Smooth muscle cell (in vitro differentiated cells): ENCODE data around the gene PLAAT3. TPM values are rescaled to one million over a fixed set of nuclear protein-coding genes. Genes with fewer than 3 reads are reported as not detected.
"Not testable (repeated sequence)": the region's sequence is repeated elsewhere in the genome, so short reads cannot be mapped to it uniquely, and the experiment has no call there.

Source experiments
- DNase-seq: peaks from one replicate; lab custom pipeline; 2025; ENCODE audit not compliant: unreplicated experiment; lab: John Stamatoyannopoulos, UW
- H2AFZ ChIP-seq: fragments of 200-600 bp; sonication (generic); 2 replicates; pipeline ENCODE4 v1.6.0; 2016; ENCODE audit warnings: antibody characterized with exemption, low read depth, mild to moderate bottlenecking
- H3F3A ChIP-seq: fragments of 200-600 bp; sonication (generic); 2 replicates; pipeline ENCODE4 v1.6.0; 2017; ENCODE audit warnings: antibody characterized with exemption, low read depth
- H3K27ac ChIP-seq: fragments of 200-600 bp; sonication (generic); 2 replicates; pipeline ENCODE4 v1.5.1; 2016; ENCODE audit warnings: low read depth, mild to moderate bottlenecking
- H3K27me3 ChIP-seq: fragments of 200-600 bp; sonication (generic); 2 replicates; pipeline ENCODE4 v1.6.1; 2016; ENCODE audit warnings: low read depth, mild to moderate bottlenecking
- H3K36me3 ChIP-seq: fragments of 200-600 bp; sonication (generic); 2 replicates; pipeline ENCODE4 v1.5.1; 2016; ENCODE audit warnings: low read depth
- H3K4me1 ChIP-seq: fragments of 200-600 bp; sonication (generic); 2 replicates; pipeline ENCODE4 v1.5.1; 2016; ENCODE audit warnings: low read depth
- H3K4me2 ChIP-seq: fragments of 200-600 bp; sonication (generic); 2 replicates; pipeline ENCODE4 v1.6.0; 2016; ENCODE audit warnings: mild to moderate bottlenecking
- H3K4me3 ChIP-seq: fragments of 200-600 bp; sonication (generic); 2 replicates; pipeline ENCODE4 v1.5.1; 2016; ENCODE audit warnings: mild to moderate bottlenecking
- H3K79me2 ChIP-seq: fragments of 200-600 bp; sonication (generic); 2 replicates; pipeline ENCODE4 v1.6.0; 2016; ENCODE audit warnings: low read depth, mild to moderate bottlenecking
- H3K9ac ChIP-seq: fragments of 200-600 bp; sonication (generic); 2 replicates; pipeline ENCODE4 v1.6.0; 2016; ENCODE audit warnings: low read depth
- H3K9me3 ChIP-seq: fragments of 200-600 bp; sonication (generic); replicated peaks from 2 replicates; pipeline ENCODE4 v1.5.1; 2016; ENCODE audit warnings: low read depth
- H4K20me1 ChIP-seq: fragments of 200-600 bp; sonication (generic); 2 replicates; pipeline ENCODE4 v1.6.0; 2016; ENCODE audit warnings: low read depth
- whole genome bisulfite sequencing: methylation state at CpG from one replicate; pipeline ENCODE4 v1.1.7; 2016; ENCODE audit warnings: low lambda C conversion rate; 5-methylcytosine and 5-hydroxymethylcytosine counted together
- polyA plus RNA-seq: library from polyadenylated mRNA; unstranded; fragments of >200 nt; fragmentation: Nextera tagmentation; extraction: Ambion mirVana; gene quantifications from 2 replicates; pipeline ENCODE4 v1.2.1, GENCODE V29; 2016
- total RNA-seq: library from RNA; depleted of rRNA; stranded (reverse); fragments of >200 nt; gene quantifications from 2 replicates; pipeline ENCODE4 v1.2.3, GENCODE V29; 2014
- TF ChIP-seq, protein P1 (sequence below): fragments of 200-600 bp; sonication (generic); IDR thresholded peaks from 2 replicates; pipeline ENCODE4 v1.5.1; 2017; ENCODE audit warnings: borderline replicate concordance, mild to moderate bottlenecking, antibody characterized with exemption; ENCODE audit not compliant: insufficient read depth, poor library complexity, severe bottlenecking

PLAAT3 gene
- total and polyA plus RNA-seq, 2 experiments from 2014 or later: 0.90 to 5.2 TPM

DNA sequence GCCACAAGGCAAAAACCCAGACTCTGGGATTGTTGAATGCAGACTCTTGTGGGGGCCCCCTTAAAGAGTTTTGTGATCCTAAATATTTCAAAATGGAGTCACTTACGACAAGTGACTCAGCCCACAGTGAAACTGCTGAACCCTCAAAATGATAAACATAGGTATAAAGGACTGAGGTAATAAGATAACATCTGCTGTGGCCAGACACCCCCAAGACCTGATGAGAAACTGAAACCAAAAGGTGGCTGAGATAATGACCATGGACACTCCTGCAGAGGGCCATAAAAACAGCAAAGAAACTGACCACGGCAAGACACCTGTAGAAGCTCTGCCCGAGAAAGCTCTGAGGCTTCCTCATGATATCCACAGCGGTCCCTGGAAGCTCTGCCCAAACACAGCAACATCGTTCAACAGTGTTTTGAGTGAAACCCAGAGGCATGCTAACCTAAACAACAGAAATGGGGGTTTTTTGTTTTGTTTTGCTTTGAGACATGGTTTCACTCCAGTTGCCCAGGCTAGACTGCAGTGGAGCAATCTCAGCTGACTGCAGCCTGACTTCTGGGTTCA is 79.3 kb downstream of the PLAAT3 start:
- H2AFZ ChIP-seq: no peak overlapping the region
- no peaks in the 10 kb centered on the region for H3F3A ChIP-seq
- DNase-seq: no peak
- no peaks in the 10 kb centered on the region for H4K20me1 ChIP-seq
- no peak overlapping the region for H3K4me2 ChIP-seq
- H3K9ac ChIP-seq: no peak overlapping the region
- H3K4me3 ChIP-seq: no peak overlapping the region
- TF ChIP-seq, protein P1, sequence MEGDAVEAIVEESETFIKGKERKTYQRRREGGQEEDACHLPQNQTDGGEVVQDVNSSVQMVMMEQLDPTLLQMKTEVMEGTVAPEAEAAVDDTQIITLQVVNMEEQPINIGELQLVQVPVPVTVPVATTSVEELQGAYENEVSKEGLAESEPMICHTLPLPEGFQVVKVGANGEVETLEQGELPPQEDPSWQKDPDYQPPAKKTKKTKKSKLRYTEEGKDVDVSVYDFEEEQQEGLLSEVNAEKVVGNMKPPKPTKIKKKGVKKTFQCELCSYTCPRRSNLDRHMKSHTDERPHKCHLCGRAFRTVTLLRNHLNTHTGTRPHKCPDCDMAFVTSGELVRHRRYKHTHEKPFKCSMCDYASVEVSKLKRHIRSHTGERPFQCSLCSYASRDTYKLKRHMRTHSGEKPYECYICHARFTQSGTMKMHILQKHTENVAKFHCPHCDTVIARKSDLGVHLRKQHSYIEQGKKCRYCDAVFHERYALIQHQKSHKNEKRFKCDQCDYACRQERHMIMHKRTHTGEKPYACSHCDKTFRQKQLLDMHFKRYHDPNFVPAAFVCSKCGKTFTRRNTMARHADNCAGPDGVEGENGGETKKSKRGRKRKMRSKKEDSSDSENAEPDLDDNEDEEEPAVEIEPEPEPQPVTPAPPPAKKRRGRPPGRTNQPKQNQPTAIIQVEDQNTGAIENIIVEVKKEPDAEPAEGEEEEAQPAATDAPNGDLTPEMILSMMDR: no peak
- no peak overlapping the region for H3K27ac ChIP-seq
- H3K36me3 ChIP-seq: no peaks in the 10 kb centered on the region
- no peaks in the 10 kb centered on the region for H3K79me2 ChIP-seq
- peaks cover under 1% of the 10 kb centered on the region for H3K27me3 ChIP-seq
- no peaks in the 10 kb centered on the region for H3K9me3 ChIP-seq
- WGBS: 88% methylated on average over 5 of the region's 5 CpGs
- H3K4me1 ChIP-seq: peaks cover 11% of the 10 kb centered on the region

GRCh38 chr11:63534076-63534475 is 80.2 kb downstream of the PLAAT3 start:
- Histone ChIP-seq H3F3A (no peaks in the 10 kb centered on the region), H3K9me3 (no peaks in the 10 kb centered on the region), H3K36me3 (no peaks in the 10 kb centered on the region), H3K4me3 (no peak overlapping the region), H3K9ac (no peak overlapping the region), H2AFZ (no peak overlapping the region), H3K27ac (no peak overlapping the region), H3K79me2 (no peaks in the 10 kb centered on the region), H3K4me2 (no peak overlapping the region), H3K27me3 (peaks cover 8% of the 10 kb centered on the region), H4K20me1 (no peaks in the 10 kb centered on the region), H3K4me1 (peaks cover 14% of the 10 kb centered on the region)
- TF ChIP-seq, protein P1: no peak
- no peak for DNase-seq
- 80% methylated on average over 3 of the region's 3 CpGs for WGBS

GRCh38 chr11:63532799-63533475 is 81.3 kb downstream of the PLAAT3 start:
- Histone ChIP-seq H3F3A (no peaks in the 10 kb centered on the region), H3K9me3 (no peaks in the 10 kb centered on the region), H2AFZ (no peak overlapping the region), H3K79me2 (no peaks in the 10 kb centered on the region), H3K4me2 (no peak overlapping the region), H3K27ac (no peak overlapping the region), H3K36me3 (no peaks in the 10 kb centered on the region), H3K4me3 (no peak overlapping the region), H4K20me1 (no peaks in the 10 kb centered on the region), H3K4me1 (peaks cover 20% of the 10 kb centered on the region), H3K9ac (no peak overlapping the region), H3K27me3 (peaks cover 14% of the 10 kb centered on the region)
- no peak for DNase-seq
- TF ChIP-seq, protein P1: no peak
- WGBS: 33% methylated on average over 4 of the region's 4 CpGs

- 48% methylated on average over 2 of the region's 2 CpGs for WGBS
- Histone ChIP-seq H3K9ac (no peak overlapping the region), H3K27me3 (peaks cover 20% of the 10 kb centered on the region), H2AFZ (no peak overlapping the region), H3K36me3 (no peaks in the 10 kb centered on the region), H3K27ac (no peak overlapping the region), H3K4me1 (peaks cover 22% of the 10 kb centered on the region), H3K4me3 (no peak overlapping the region), H3F3A (no peaks in the 10 kb centered on the region), H3K79me2 (no peaks in the 10 kb centered on the region), H3K4me2 (no peak overlapping the region), H4K20me1 (no peaks in the 10 kb centered on the region), H3K9me3 (no peaks in the 10 kb centered on the region)
- TF ChIP-seq, protein P1: no peak
- DNase-seq: no peak
Observed at GRCh38 chr11:63532117-63532516, 82.1 kb downstream of the PLAAT3 start.

- not testable (repeated sequence) for H3K27ac ChIP-seq
Observed at GRCh38 chr11:63531074-63531792, 83.0 kb downstream of the PLAAT3 start.

More at GRCh38 chr11:63531074-63531792, 83.0 kb downstream of the PLAAT3 start:
- peaks cover 22% of the 10 kb centered on the region for H3K4me1 ChIP-seq
- H3K4me2 ChIP-seq, DNase-seq, H3K4me3 ChIP-seq, H3F3A ChIP-seq, H4K20me1 ChIP-seq, H3K9ac ChIP-seq, H2AFZ ChIP-seq, H3K36me3 ChIP-seq, H3K9me3 ChIP-seq, H3K79me2 ChIP-seq: not testable (repeated sequence)
- H3K27me3 ChIP-seq: peaks cover 20% of the 10 kb centered on the region
- WGBS: 73% methylated on average over 4 of the region's 6 CpGs
